ENCODE results near the gene TNRC6B.

TNRC6B gene

DNA sequence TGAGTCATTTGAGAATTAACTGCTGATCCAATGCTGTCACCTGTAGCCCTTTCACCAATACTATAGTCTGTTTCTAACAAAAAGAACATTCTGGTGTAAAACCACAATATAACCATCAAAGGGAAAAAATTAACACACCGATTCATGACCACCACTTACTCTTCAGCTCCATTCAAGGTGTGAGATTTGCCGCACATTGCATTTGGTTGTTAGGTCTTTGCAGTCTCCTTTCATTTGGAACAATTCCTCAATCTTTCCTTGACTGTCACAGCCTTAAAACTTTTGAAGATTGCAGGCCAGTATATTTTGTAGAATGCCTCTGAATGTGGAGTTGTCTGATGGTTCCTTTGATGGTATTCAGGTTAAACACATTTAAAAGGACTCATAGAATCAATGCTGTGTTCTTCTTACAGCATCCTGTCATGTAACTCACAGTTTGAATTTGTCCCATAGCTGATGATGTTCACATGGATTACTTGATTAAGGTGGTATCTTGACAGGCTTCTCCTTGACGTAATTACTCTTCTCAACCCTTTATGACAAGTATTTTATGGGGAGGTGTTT, 63.6 kb downstream of the TNRC6B start:
- DNase-seq: no peak

DNA sequence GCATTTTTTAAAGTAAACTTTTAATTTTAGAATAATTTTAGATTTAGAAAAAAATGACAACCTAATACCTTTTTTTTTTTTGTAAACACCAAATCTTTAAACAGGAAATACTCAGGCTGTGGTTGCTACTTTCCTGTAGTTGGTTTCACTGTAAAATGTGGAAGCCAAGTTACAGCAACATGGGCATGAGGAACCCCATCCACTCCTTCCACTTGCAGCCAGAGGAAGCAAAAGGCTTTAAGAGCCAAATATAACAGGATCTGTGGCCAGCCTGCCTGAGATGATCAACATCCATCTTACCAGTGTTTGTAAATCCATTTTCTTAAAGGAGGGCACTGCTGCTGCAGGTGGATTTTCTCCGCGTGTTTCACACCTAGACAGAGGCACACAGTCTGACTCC, 66.2 kb downstream of the TNRC6B start:
- DNase-seq: no peak

DNA sequence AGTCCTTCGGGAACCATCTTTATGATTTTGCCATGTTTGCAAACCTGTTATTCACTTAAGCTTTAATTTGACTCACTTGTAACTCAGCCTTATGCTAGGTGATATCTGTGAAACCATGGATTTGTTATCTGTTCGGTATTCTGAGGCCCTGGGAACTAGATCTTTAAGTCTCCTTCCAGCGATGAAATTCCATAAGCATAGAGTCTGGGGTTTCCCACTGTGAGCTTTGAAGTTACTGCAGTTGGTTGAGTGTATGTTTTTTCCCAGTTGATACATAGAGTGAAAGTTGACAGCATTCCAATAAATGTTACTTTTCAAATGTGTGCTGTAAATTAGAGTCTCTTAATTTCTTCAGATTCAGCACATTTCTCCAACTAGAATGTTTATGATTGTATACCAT, 66.9 kb downstream of the TNRC6B start:
- DNase-seq: no peak

DNA sequence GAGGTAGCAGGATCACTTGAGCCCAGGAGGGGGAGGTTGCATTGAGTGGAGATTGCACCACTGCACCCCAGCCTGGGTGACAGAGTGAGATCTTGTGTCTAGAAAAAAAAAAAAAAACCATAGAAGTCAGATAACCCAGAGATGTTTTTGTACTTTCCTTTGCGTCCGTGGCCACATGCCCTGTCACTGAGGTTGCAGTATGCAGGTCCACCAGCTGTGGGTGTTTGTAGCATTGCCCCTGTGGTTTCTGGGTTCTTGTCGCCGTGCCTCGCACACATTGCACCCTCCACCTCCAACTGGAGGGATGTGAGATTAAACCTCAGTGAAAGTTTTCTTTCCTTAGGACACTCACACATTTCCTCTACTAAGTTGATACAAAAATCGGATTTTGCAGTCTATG, 70.3 kb downstream of the TNRC6B start:
- no peak for DNase-seq

DNA sequence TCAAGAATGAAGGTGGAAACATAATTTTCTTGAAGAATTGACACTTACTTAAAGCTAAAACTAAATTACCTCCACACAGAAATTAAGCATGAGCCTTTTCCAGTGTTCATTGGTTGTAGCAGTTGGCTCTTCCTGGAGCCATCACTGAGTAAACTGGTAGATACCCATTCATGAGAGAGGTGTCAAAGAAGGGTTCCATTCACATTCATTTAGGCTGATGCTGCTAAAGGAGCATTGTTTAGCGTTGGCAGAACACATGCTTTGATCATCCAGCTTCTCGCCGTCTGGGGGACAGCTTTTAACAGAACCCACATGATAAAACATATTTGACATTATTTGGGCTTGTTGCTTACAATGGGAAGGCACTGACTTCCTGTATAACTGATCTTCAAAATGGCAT, 71.6 kb downstream of the TNRC6B start:
- no peak for DNase-seq

GRCh38 chr22:40250608-40251007, 72.9 kb downstream of the TNRC6B start:
- DNase-seq: no peak

DNA sequence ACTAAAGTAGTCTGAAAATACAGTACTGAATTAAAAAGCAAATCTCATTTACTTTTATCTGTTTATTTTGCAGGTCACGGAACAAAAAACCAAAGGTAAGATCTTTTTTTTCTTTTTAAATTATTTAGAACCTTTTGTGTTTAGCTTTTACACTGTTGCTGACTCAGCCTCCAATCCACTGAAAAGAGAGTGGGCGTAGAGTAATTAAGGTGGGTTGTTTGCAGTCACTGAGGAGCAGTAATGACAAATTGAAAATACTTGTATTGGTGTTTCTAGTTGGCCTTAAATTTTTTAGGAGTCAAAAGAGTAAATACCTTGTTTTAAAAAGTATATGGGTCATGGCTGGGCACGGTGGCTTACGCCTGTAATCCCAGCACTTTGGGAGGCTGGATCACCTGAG, 73.4 kb downstream of the TNRC6B start:
- DNase-seq: no peak

GRCh38 chr22:40252146-40252545, 74.4 kb downstream of the TNRC6B start:
- DNase-seq: no peak

DNA sequence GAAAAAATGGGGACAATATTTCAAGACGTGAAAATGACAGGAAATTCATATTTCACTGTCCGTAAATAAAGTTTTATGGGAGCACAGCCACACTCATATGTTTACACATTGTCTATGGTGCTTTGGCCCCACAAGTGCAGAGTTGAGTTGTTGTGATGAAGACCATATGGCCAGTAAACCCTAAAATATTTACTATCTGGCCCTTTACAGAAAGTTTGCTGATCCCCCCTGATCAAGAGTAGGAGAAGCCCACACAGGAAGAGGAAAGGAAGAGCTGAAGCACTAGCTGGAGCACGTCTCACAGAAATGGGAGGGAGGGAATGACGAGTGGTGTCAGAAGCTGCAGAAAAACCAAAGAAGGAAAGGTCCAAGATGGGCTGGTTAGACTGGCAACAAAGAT, 78.8 kb downstream of the TNRC6B start:
- DNase-seq: no peak

GRCh38 chr22:40258017-40258416, 80.3 kb downstream of the TNRC6B start:
- no peak for DNase-seq

DNA sequence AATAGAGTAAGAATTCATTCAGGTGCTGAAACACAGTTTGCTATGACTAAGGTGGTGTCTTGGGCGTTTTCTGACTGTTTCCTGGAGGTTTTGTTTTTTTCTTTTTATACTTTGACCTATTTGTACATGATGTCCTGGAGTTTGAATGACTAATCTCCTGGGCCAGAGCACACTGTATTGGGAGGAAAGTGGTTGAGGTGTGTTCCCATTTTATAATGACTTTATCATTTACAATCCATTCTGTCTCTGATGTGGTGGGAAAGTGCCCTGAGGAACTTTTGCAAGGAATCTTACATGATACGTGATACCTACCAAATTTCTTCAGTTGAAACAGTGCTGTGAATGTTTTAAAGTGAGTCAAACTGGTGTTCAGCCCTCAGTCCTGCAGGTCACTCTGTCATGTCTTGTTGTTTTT, 80.8 kb downstream of the TNRC6B start:
- DNase-seq: peak; percentile 25

DNA sequence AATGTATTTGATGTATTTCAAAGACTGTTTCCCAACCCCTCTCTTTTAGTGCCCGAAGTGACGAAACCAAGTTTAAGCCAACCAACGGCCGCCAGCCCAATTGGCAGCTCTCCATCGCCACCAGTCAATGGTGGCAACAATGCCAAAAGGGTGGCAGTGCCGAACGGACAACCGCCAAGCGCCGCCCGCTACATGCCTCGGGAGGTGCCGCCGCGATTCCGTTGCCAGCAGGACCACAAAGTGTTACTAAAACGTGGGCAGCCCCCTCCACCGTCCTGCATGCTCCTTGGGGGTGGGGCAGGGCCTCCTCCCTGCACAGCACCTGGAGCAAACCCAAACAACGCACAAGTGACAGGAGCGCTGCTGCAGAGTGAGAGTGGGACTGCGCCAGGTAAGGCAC, 84.1 kb downstream of the TNRC6B start:
- DNase-seq: no peak

GRCh38 chr22:40263191-40263590, 85.5 kb downstream of the TNRC6B start:
- DNase-seq: no peak

DNA sequence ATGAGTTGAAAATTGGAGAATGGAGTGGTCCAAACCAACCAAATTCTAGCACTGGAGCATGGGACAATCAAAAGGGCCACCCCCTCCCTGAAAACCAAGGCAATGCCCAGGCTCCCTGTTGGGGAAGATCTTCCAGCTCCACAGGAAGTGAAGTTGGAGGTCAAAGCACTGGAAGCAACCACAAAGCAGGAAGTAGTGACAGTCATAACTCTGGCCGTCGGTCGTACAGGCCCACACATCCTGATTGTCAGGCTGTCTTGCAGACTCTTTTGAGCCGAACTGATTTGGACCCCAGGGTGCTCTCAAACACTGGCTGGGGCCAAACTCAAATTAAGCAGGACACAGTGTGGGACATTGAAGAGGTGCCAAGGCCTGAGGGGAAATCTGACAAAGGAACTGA, 88.1 kb downstream of the TNRC6B start:
- no peak for DNase-seq

DNA sequence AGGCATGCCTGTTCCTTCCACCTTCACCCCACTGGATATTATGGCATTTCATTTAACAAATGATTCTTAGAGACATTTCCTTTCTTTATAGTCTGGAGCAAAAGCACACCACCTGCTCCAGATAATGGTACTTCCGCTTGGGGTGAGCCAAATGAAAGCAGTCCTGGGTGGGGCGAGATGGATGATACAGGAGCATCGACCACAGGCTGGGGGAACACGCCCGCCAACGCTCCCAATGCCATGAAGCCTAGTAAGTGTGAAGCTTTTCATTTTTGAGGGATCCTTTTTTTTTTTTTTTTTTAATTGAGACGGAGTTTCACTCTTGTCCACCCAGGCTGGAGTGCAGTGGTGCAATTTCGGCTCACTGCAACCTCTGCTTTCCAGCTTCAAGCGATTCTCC, 92.3 kb downstream of the TNRC6B start:
- no peak for DNase-seq

- no peak for DNase-seq
These were observed 93.1 kb downstream of the TNRC6B start for GRCh38 chr22:40270748-40271373.

GRCh38 chr22:40271440-40271839, 93.7 kb downstream of the TNRC6B start:
- no peak for DNase-seq

GRCh38 chr22:40273319-40273718, 95.6 kb downstream of the TNRC6B start:
- peak; percentile 69 for DNase-seq

GRCh38 chr22:40276996-40277823, 99.5 kb downstream of the TNRC6B start:
- DNase-seq: no peak

DNA sequence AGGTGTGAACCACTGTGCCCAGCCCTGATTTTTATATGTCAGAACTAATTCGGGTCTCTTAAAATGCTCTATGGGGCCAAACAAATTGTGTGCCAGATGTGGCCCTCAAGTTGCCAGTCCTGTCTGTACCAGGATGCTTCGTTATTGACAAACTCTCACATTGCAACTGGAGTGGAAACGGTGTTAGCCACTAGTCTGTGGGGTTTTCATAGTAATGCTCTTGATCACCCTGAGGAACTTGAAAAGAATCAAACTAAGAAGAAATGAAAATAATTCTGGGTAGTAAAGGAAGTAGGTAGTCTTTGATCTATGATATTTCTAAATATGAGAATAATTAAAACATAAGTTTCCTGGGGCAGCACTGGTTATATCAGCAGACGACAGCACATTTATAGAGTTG, 101.3 kb downstream of the TNRC6B start:
- DNase-seq: no peak

- DNase-seq: no peak
These were observed 104.0 kb downstream of the TNRC6B start for GRCh38 chr22:40281717-40282116.

DNA sequence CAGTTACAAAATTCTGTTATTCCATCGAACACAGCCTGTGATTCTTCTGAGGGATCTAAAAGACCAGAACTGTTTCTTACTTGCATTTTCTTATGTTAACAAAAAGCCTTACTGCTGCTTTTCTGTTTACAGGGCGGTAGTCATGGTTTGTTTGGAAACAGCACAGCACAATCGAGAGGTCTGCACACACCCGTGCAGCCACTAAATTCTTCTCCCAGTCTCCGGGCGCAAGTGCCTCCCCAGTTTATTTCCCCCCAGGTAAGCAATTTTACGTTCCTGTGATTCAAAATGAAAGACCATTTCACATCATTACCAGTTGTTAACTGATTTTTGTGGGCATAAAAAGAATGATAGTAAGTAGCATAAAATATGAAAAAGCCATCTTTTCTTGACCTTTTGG, 107.8 kb downstream of the TNRC6B start:
- no peak for DNase-seq

DNA sequence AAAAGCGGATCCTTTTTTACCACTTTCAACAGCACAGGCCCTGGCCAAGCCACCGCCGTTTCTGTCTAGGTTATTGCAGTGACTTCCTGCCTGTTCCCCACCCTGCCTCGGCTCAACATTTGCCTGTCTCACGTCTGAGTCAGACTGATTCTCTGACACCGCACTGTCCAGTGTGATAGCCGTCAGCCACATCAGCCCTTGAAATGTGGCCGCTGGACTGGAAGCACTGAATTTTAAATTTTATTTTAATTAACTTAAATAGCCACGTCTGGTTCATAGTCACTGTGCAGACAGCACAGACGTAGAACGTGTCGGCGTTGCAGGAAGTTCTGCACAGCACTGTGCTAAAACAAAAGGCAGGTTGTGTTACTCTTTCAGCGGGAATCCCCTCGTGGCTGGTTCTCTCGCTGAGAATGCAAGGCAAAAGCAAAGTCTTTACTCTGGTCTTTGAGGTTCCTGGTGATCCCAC, 112.3 kb downstream of the TNRC6B start:
- no peak for DNase-seq

- DNase-seq: no peak
These were observed 112.8 kb downstream of the TNRC6B start for GRCh38 chr22:40290516-40290915.
